HepG2 (cell line): Measurements from ENCODE around the gene PARN. TPM values are rescaled to one million over a fixed set of nuclear protein-coding genes. Genes with fewer than 3 reads are reported as not detected.
A peak's percentile ranks its signal among the peaks of the same experiment; 100 is the strongest.

ENCODE experiments used
- DMTF1 ChIP-seq: sonication (generic); formaldehyde crosslinking; IDR thresholded peaks from 2 replicates; pipeline ENCODE4 v1.4.0; 2020; ENCODE audit warnings: mild to moderate bottlenecking, missing genetic modification reagents
- E2F1 ChIP-seq: sonication (generic); formaldehyde crosslinking; IDR thresholded peaks from 2 replicates; pipeline ENCODE4 v1.5.0; 2020; ENCODE audit warnings: missing genetic modification reagents
- E2F2 ChIP-seq: sonication (generic); formaldehyde crosslinking; IDR thresholded peaks from 2 replicates; pipeline ENCODE4 v1.4.0; 2020; ENCODE audit warnings: missing genetic modification reagents, borderline replicate concordance
- GATA4 ChIP-seq: sonication (generic); IDR thresholded peaks from 2 replicates; pipeline ENCODE4 v1.6.1; 2016; ENCODE audit warnings: antibody characterized with exemption, low read depth, borderline replicate concordance
- HDAC1 ChIP-seq: sonication (generic); formaldehyde crosslinking; IDR thresholded peaks from 2 replicates; pipeline ENCODE4 v1.5.1; 2020; ENCODE audit warnings: mild to moderate bottlenecking, missing genetic modification reagents
- JUNB ChIP-seq: sonication (generic); formaldehyde crosslinking; IDR thresholded peaks from 2 replicates; pipeline ENCODE4 v1.8.0; 2022; ENCODE audit warnings: missing genetic modification reagents, mild to moderate bottlenecking, borderline replicate concordance
- NONO ChIP-seq, 2 experiments: fragments of 450-650 bp in 1 of 2; sonication (generic) in 1 of 2; formaldehyde crosslinking in 1 of 2; IDR thresholded peaks in 1 of 2; conservative IDR thresholded peaks in 1 of 2; 2 replicates each; pipeline versions ENCODE4 v1.6.1 to v1.8.0; 2017 to 2022; ENCODE audit warnings: mild to moderate bottlenecking in 1 of 2, missing genetic modification reagents in 1 of 2, moderate library complexity in 1 of 2
- PHF8 ChIP-seq: sonication (generic); formaldehyde crosslinking; IDR thresholded peaks from 2 replicates; pipeline ENCODE4 v1.5.0; 2020; ENCODE audit warnings: missing genetic modification reagents
- SP2 ChIP-seq: sonication (generic); formaldehyde crosslinking; IDR thresholded peaks from 2 replicates; pipeline ENCODE4 v1.5.1; 2020; ENCODE audit warnings: mild to moderate bottlenecking, missing genetic modification reagents
- TEAD2 ChIP-seq: sonication (generic); formaldehyde crosslinking; IDR thresholded peaks from 2 replicates; pipeline ENCODE4 v1.9.0; 2021; ENCODE audit warnings: missing genetic modification reagents
- THAP11 ChIP-seq: IDR thresholded peaks from 2 replicates; pipeline ENCODE4 v1.6.1; 2016; ENCODE audit warnings: missing biosample characterization, missing genetic modification reagents
- YEATS4 ChIP-seq: sonication (generic); formaldehyde crosslinking; IDR thresholded peaks from 2 replicates; pipeline ENCODE4 v1.4.0; 2020; ENCODE audit warnings: missing genetic modification reagents, borderline replicate concordance
- ZBTB37 ChIP-seq: sonication (generic); formaldehyde crosslinking; IDR thresholded peaks from 2 replicates; pipeline ENCODE4 v1.4.0; 2020; ENCODE audit warnings: mild to moderate bottlenecking, missing genetic modification reagents
- ZFP37 ChIP-seq: sonication (generic); formaldehyde crosslinking; IDR thresholded peaks from 2 replicates; pipeline ENCODE4 v1.4.0; 2020; ENCODE audit warnings: missing genetic modification reagents, borderline replicate concordance
- ZFP91 ChIP-seq: sonication (generic); formaldehyde crosslinking; IDR thresholded peaks from 2 replicates; pipeline ENCODE4 v1.9.0; 2022; ENCODE audit warnings: missing genetic modification reagents, mild to moderate bottlenecking, borderline replicate concordance
- ZNF225 ChIP-seq: sonication (generic); formaldehyde crosslinking; IDR thresholded peaks from 2 replicates; pipeline ENCODE4 v1.4.0; 2020; ENCODE audit warnings: mild to moderate bottlenecking, missing genetic modification reagents
- ZNF333 ChIP-seq: sonication (generic); formaldehyde crosslinking; IDR thresholded peaks from 2 replicates; pipeline ENCODE4 v1.4.0; 2020; ENCODE audit warnings: mild to moderate bottlenecking, missing genetic modification reagents, borderline replicate concordance
- ZNF577 ChIP-seq: sonication (generic); formaldehyde crosslinking; IDR thresholded peaks from 2 replicates; pipeline ENCODE4 v1.4.0; 2020; ENCODE audit warnings: mild to moderate bottlenecking, low read depth, missing genetic modification reagents, borderline replicate concordance
- ZNF737 ChIP-seq: sonication (generic); formaldehyde crosslinking; IDR thresholded peaks from 2 replicates; pipeline ENCODE4 v1.5.0; 2020; ENCODE audit warnings: missing genetic modification reagents, mild to moderate bottlenecking, borderline replicate concordance
- ZNF879 ChIP-seq: sonication (generic); formaldehyde crosslinking; IDR thresholded peaks from 2 replicates; pipeline ENCODE4 v1.8.1; 2023; ENCODE audit warnings: missing genetic modification reagents
- polyA plus RNA-seq, 8 experiments: library from polyadenylated mRNA; depleted of rRNA in 3 of 8; stranded (reverse) in 7 of 8; unstranded in 1 of 8; fragments of >200 nt; fragmentation: Illumina TruSeq in 4 of 8; extraction: Trizol in 4 of 8; gene quantifications; 2 replicates each; pipeline versions ENCODE4 v1.2.1 to v1.2.3, GENCODE V29; 2011 to 2016; ENCODE audit warnings: low read depth in 4 of 8, missing spikeins in 1 of 8, mixed read lengths in 1 of 8; ENCODE audit not compliant: insufficient read depth in 1 of 8
- total RNA-seq, 5 experiments: library from RNA; depleted of rRNA; stranded (reverse); fragments of >200 nt; fragmentation: Illumina TruSeq; extraction: Trizol; gene quantifications; 2 replicates each; pipeline ENCODE4 v1.2.3, GENCODE V29; 2016; ENCODE audit warnings: low read depth in 1 of 5

Gene PARN
- total and polyA plus RNA-seq, 2 of the 13 experiments (the other 11 are each of a cell fraction or from before 2014, with no cell fraction given): 13.3 to 47.6 TPM

- peak; percentile 47; the same call in 1 of the 2 replicates for TF ChIP-seq DMTF1 (CRISPR knock-in tag)
- peak; percentile 93 for TF ChIP-seq GATA4
- TF ChIP-seq ZNF737 (CRISPR knock-in tag): 0 out of 2 replicates have a peak, but pooled peaks have one; percentile 55
- no peak for TF ChIP-seq ZNF577 (CRISPR knock-in tag)
- TF ChIP-seq PHF8 (CRISPR knock-in tag): peak; percentile 97
- TF ChIP-seq E2F1: peak; percentile 64; the same call in 1 of the 2 replicates
- no peak for TF ChIP-seq TEAD2 (CRISPR knock-in tag)
- TF ChIP-seq ZFP91 (CRISPR knock-in tag): peak; percentile 78; the same call in 1 of the 2 replicates
- no peak for TF ChIP-seq JUNB (CRISPR knock-in tag)
- TF ChIP-seq ZBTB37 (CRISPR knock-in tag): no peak
- TF ChIP-seq E2F2 (CRISPR knock-in tag): 0 out of 2 replicates have a peak, but pooled peaks have one; percentile 52
- peak; percentile 81; the same call in 1 of the 2 replicates for TF ChIP-seq ZFP37 (CRISPR knock-in tag)
- 0 out of 2 replicates have a peak, but pooled peaks have one; percentile 39 for TF ChIP-seq ZNF879 (CRISPR knock-in tag)
- peak; percentile 85 for TF ChIP-seq YEATS4 (CRISPR knock-in tag)
- TF ChIP-seq ZNF225 (CRISPR knock-in tag): no peak; the same call in 1 of the 2 replicates
- peak; percentile 84 for TF ChIP-seq HDAC1 (CRISPR knock-in tag)
- TF ChIP-seq THAP11 (CRISPR knock-in tag): peak; percentile 95
- TF ChIP-seq NONO (IDR thresholded peaks at IDR 0.05): no peak
- TF ChIP-seq NONO (CRISPR knock-in tag; conservative IDR thresholded peaks at IDR 0.05): peak; percentile 87
- peak; percentile 21 for TF ChIP-seq ZNF333
- TF ChIP-seq SP2 (CRISPR knock-in tag): peak; percentile 85
Observed at GRCh38 chr16:14632693-14633569, 2.9 kb upstream of the PARN start, which contains the start of gene BFAR (continued).
